Activated CD8-positive, alpha-beta memory T cell treated with anti-CD3 and anti-CD28 coated beads for 4 hours (primary cell): Measurements from ENCODE around the gene MEGF6.

Source experiments
- DNase-seq, 2 donors: peaks; one replicate each; pipeline ENCODE4 v3.0.0-alpha.2; 2020; ENCODE audit warnings: low read depth in 2 of 2

MEGF6 gene

GRCh38 chr1:3485016-3485415 is 126.3 kb downstream of the MEGF6 start:
- no peak for DNase-seq

GRCh38 chr1:3483801-3484444 is 127.4 kb downstream of the MEGF6 start:
- no peak for DNase-seq

- DNase-seq = no peak
Observed at GRCh38 chr1:3483380-3483779, 127.9 kb downstream of the MEGF6 start.

- no peak for DNase-seq
Observed at GRCh38 chr1:3482378-3482849, 128.9 kb downstream of the MEGF6 start.

GRCh38 chr1:3481836-3482375 is 129.4 kb downstream of the MEGF6 start:
- DNase-seq = no peak

GRCh38 chr1:3481046-3481445 is 130.3 kb downstream of the MEGF6 start:
- DNase-seq = no peak

GRCh38 chr1:3480369-3480719 is 131.0 kb downstream of the MEGF6 start:
- DNase-seq = no peak

- no peak for DNase-seq
Observed at GRCh38 chr1:3479511-3480368, 131.6 kb downstream of the MEGF6 start.

- DNase-seq = no peak
Observed at GRCh38 chr1:3478187-3478586, 133.1 kb downstream of the MEGF6 start.

- DNase-seq = no peak
Observed at GRCh38 chr1:3477241-3477995, 133.9 kb downstream of the MEGF6 start.

GRCh38 chr1:3476666-3477065 is 134.6 kb downstream of the MEGF6 start:
- DNase-seq = no peak

GRCh38 chr1:3475839-3476573 is 135.3 kb downstream of the MEGF6 start:
- DNase-seq = no peak

- no peak for DNase-seq
Observed at GRCh38 chr1:3474421-3474820, 136.9 kb downstream of the MEGF6 start.

- DNase-seq = no peak
Observed at GRCh38 chr1:3474016-3474415, 137.3 kb downstream of the MEGF6 start.

GRCh38 chr1:3473381-3473844 is 137.9 kb downstream of the MEGF6 start:
- DNase-seq = no peak

GRCh38 chr1:3472906-3473305 is 138.4 kb downstream of the MEGF6 start:
- no peak for DNase-seq

- DNase-seq = no peak
Observed at GRCh38 chr1:3472088-3472850, 139.0 kb downstream of the MEGF6 start.

GRCh38 chr1:3471356-3472087 is 139.8 kb downstream of the MEGF6 start:
- DNase-seq = no peak

- DNase-seq = no peak
Observed at GRCh38 chr1:3470650-3471355, 140.5 kb downstream of the MEGF6 start.
